ENCODE data around the gene CYP19A1. TPM values are rescaled to one million over a fixed set of nuclear protein-coding genes. Genes with fewer than 3 reads are reported as not detected.

Gene CYP19A1
- polyA plus RNA-seq (2011; rRNA removed) = not detected in 2 replicates
- polyA minus RNA-seq (2011; rRNA and poly(A)+ RNA removed) = not detected in 2 replicates

- ChIA-PET CTCF (no interaction called here), POLR2A (no interaction called here)
- H3K27me3 ChIP-seq (ENCODE audit: control insufficient read depth, insufficient read depth, low read length) = peaks cover 59% of the 10 kb centered on the region
- no peak for TF ChIP-seq CTCF (IDR thresholded peaks at IDR 0.05; ENCODE audit: low read depth, low read length)
- no peaks in the 10 kb centered on the region; the same call in 1 of the 2 replicates for H3K9me3 ChIP-seq (ENCODE audit: control insufficient read depth, insufficient read depth, low read length)
- H3K27ac ChIP-seq (ENCODE audit: low read depth, low read length) = no peak within 1 kb of the TSS
- no peak for DNase-seq (ENCODE audit: low read depth, low spot score)
- no peak within 1 kb of the TSS for H3K4me3 ChIP-seq (ENCODE audit: low read depth, low read length)
Measured at GRCh38 chr15:51338496-51338895, at the start of gene CYP19A1. Gene CYP19A1 (minus strand): TSS chr15:51338596. CDS start chr15:51242912, 95,684 bp downstream.

- no peaks in the 10 kb centered on the region for H3K9me3 ChIP-seq (ENCODE audit: control insufficient read depth, insufficient read depth, low read length)
- CTCF ChIA-PET = interaction anchor here (1.6 to 4.0 kb wide), 3 partner anchors 15 to 224 kb away, joined by 4 to 16 read pairs (median 5); no protein-coding TSS in a partner anchor
- no peak for DNase-seq (ENCODE audit: low read depth, low spot score)
- H3K27me3 ChIP-seq (ENCODE audit: control insufficient read depth, insufficient read depth, low read length) = peaks cover 28% of the 10 kb centered on the region
- H3K27ac ChIP-seq (ENCODE audit: low read depth, low read length) = no peak overlapping the region
- no peak overlapping the region for H3K4me3 ChIP-seq (ENCODE audit: low read depth, low read length)
- TF ChIP-seq CTCF (IDR thresholded peaks at IDR 0.05; ENCODE audit: low read depth, low read length) = no peak
- POLR2A ChIA-PET = no interaction called here
Measured at GRCh38 chr15:51387699-51388041, 49.3 kb upstream of the CYP19A1 start.

DNA sequence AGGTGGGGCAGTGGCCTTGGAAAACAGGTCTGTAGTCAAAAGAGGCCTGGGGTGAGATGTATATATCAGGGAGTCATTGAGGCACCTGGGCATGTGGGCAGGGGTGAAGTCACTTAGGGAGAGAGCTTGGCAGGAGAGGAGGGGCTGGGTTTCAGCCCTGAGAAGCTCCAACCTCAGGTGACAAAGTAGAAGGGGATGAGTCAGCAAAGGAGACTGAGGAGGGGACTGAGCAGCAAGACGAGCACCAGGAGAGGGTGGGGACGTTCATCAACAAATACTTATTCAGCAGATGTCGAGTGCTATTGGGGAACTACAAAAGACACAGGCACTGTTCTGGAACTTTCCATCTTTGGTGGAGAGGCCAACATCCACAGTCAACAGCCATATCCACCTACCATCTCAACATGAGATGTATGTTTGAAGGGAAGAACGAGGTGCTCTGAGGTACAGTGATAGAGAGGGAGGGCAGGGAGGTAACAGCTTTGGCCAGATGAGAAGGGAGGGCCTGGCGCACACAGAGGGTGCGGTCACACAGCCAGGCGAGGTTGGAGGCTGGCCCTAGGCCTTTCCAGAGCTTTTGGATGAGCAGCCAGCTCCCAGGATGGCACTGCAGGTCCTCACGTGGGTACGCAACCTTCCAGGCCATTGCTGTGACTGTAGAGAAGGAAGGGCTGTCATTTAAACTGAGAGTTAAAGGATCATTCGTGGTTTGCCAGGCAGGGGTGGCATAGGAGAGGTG, 48.7 kb upstream of the CYP19A1 start:
- ChIA-PET POLR2A (no interaction called here), CTCF (interaction anchor here (1.6 to 4.0 kb wide), 3 partner anchors 15 to 224 kb away, joined by 4 to 16 read pairs (median 5); no protein-coding TSS in a partner anchor)
- H3K4me3 ChIP-seq (ENCODE audit: low read depth, low read length) = no peak overlapping the region
- peaks cover 28% of the 10 kb centered on the region for H3K27me3 ChIP-seq (ENCODE audit: control insufficient read depth, insufficient read depth, low read length)
- TF ChIP-seq CTCF (IDR thresholded peaks at IDR 0.05; ENCODE audit: low read depth, low read length) = no peak
- H3K9me3 ChIP-seq (ENCODE audit: control insufficient read depth, insufficient read depth, low read length) = no peaks in the 10 kb centered on the region
- no peak for DNase-seq (ENCODE audit: low read depth, low spot score)
- no peak overlapping the region for H3K27ac ChIP-seq (ENCODE audit: low read depth, low read length)

DNA sequence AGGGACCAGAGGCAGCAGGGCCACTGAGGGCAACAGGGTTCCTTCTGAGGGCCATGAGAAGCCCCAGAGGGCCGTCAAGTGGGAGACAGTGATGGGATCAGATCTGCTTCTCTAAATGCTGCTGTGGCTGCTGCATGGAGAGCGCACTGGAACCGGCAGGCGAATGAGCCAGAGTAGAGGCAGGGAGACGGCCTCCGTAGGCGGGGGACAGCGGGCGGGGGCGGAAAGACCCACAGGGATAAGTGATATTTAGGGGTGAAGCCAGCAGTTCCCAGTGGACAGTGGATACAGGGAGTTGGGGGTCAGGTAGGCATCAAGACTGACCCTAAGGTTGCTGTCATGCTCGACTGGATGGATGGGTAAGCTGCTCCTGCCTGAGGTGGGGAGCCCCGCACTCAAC, 48.1 kb upstream of the CYP19A1 start:
- Histone ChIP-seq H3K27ac (ENCODE audit: low read depth, low read length) (no peak overlapping the region), H3K4me3 (ENCODE audit: low read depth, low read length) (no peak overlapping the region), H3K27me3 (ENCODE audit: control insufficient read depth, insufficient read depth, low read length) (peaks cover 28% of the 10 kb centered on the region), H3K9me3 (ENCODE audit: control insufficient read depth, insufficient read depth, low read length) (no peaks in the 10 kb centered on the region)
- ChIA-PET CTCF (interaction anchor here (2.0 kb wide), 1 partner anchor 105 kb away, joined by 4 read pairs; no protein-coding TSS in a partner anchor), POLR2A (no interaction called here)
- DNase-seq (ENCODE audit: low read depth, low spot score) = no peak
- TF ChIP-seq CTCF (IDR thresholded peaks at IDR 0.05; ENCODE audit: low read depth, low read length) = no peak

DNA sequence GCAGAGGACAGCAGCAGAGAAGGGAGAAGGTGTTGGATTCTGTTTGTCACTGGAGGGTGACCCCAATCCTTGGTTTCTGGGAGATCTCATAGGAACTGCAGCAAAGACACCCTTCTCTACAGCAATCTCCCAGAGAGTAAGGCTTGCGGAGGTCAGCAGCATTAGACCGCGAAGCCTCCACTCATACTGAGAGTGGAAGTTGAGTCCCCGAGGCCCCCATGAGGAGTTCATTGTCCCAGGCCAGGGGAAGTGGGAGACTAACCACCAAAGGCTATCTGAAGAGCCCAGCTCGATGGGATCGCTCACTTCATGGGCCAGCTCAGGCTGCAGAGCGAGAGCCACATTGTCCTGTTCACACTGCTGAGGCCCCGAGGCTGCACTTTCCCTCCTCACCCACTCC, 47.6 kb upstream of the CYP19A1 start:
- no peak for DNase-seq (ENCODE audit: low read depth, low spot score)
- ChIA-PET POLR2A (no interaction called here), CTCF (interaction anchor here (2.0 kb wide), 1 partner anchor 104 kb away, joined by 4 read pairs; no protein-coding TSS in a partner anchor)
- no peak overlapping the region for H3K27ac ChIP-seq (ENCODE audit: low read depth, low read length)
- no peak for TF ChIP-seq CTCF (IDR thresholded peaks at IDR 0.05; ENCODE audit: low read depth, low read length)
- no peak overlapping the region for H3K4me3 ChIP-seq (ENCODE audit: low read depth, low read length)
- H3K9me3 ChIP-seq (ENCODE audit: control insufficient read depth, insufficient read depth, low read length) = no peaks in the 10 kb centered on the region
- peaks cover 25% of the 10 kb centered on the region for H3K27me3 ChIP-seq (ENCODE audit: control insufficient read depth, insufficient read depth, low read length)
